Measurements from ENCODE around the gene CPN2.

The CPN2 gene

GRCh38 chr3:194350726-194351071, 429 bp downstream of the CPN2 start:
- Histone ChIP-seq H3K9me2 (replicated peaks; ENCODE audit: low read depth, low read length) (no peaks in the 10 kb centered on the region), H3K4me1 (ENCODE audit: insufficient read depth, low read length, poor library complexity, severe bottlenecking) (no peaks in the 10 kb centered on the region), H3K27me3 (ENCODE audit: insufficient read depth, low read length, poor library complexity, severe bottlenecking) (no peaks in the 10 kb centered on the region), H4K20me1 (ENCODE audit: insufficient read depth, low read length, poor library complexity, severe bottlenecking) (no peaks in the 10 kb centered on the region), H2AFZ (ENCODE audit: low read length) (no peak overlapping the region), H3K9ac (ENCODE audit: low read depth, low read length, poor library complexity, severe bottlenecking) (no peak overlapping the region), H3K4me2 (ENCODE audit: low read depth, low read length, poor library complexity, severe bottlenecking) (no peak overlapping the region), H3K4me3 (ENCODE audit: low read length, poor library complexity, severe bottlenecking) (no peak overlapping the region), H3K9me3 (ENCODE audit: insufficient read depth, low read depth, low read length) (no peaks in the 10 kb centered on the region), H3K36me3 (ENCODE audit: insufficient read depth, low read length) (no peaks in the 10 kb centered on the region), H3K79me2 (ENCODE audit: insufficient read depth, low read length) (no peaks in the 10 kb centered on the region), H3F3A (ENCODE audit: low read depth) (no peaks in the 10 kb centered on the region)
- TF ChIP-seq CTCF (conservative IDR thresholded peaks at IDR 0.05; ENCODE audit: low read length) (no peak), EZH2phosphoT487 (IDR thresholded peaks at IDR 0.05; ENCODE audit: borderline replicate concordance) (no peak)

GRCh38 chr3:194348354-194348753, 2.8 kb downstream of the CPN2 start:
- no peak overlapping the region for H3K4me2 ChIP-seq (ENCODE audit: low read depth, low read length, poor library complexity, severe bottlenecking)
- no peaks in the 10 kb centered on the region for H3K4me1 ChIP-seq (ENCODE audit: insufficient read depth, low read length, poor library complexity, severe bottlenecking)
- no peaks in the 10 kb centered on the region for H3F3A ChIP-seq (ENCODE audit: low read depth)
- H3K36me3 ChIP-seq (ENCODE audit: insufficient read depth, low read length), result no peaks in the 10 kb centered on the region
- H3K27me3 ChIP-seq (ENCODE audit: insufficient read depth, low read length, poor library complexity, severe bottlenecking), result no peaks in the 10 kb centered on the region
- no peaks in the 10 kb centered on the region for H3K9me2 ChIP-seq (replicated peaks; ENCODE audit: low read depth, low read length)
- no peaks in the 10 kb centered on the region for H4K20me1 ChIP-seq (ENCODE audit: insufficient read depth, low read length, poor library complexity, severe bottlenecking)
- no peak overlapping the region for H3K4me3 ChIP-seq (ENCODE audit: low read length, poor library complexity, severe bottlenecking)
- H3K9ac ChIP-seq (ENCODE audit: low read depth, low read length, poor library complexity, severe bottlenecking), result no peak overlapping the region
- no peaks in the 10 kb centered on the region for H3K79me2 ChIP-seq (ENCODE audit: insufficient read depth, low read length)
- TF ChIP-seq EZH2phosphoT487 (IDR thresholded peaks at IDR 0.05; ENCODE audit: borderline replicate concordance) (no peak), CTCF (conservative IDR thresholded peaks at IDR 0.05; ENCODE audit: low read length) (no peak)
- H2AFZ ChIP-seq (ENCODE audit: low read length), result no peak overlapping the region
- H3K9me3 ChIP-seq (ENCODE audit: insufficient read depth, low read depth, low read length), result no peaks in the 10 kb centered on the region

- H3K4me1 ChIP-seq (ENCODE audit: insufficient read depth, low read length, poor library complexity, severe bottlenecking), result no peaks in the 10 kb centered on the region
- H3F3A ChIP-seq (ENCODE audit: low read depth), result no peaks in the 10 kb centered on the region
- no peaks in the 10 kb centered on the region for H3K36me3 ChIP-seq (ENCODE audit: insufficient read depth, low read length)
- TF ChIP-seq CTCF (conservative IDR thresholded peaks at IDR 0.05; ENCODE audit: low read length), result no peak
- TF ChIP-seq EZH2phosphoT487 (IDR thresholded peaks at IDR 0.05; ENCODE audit: borderline replicate concordance), result no peak
- H3K79me2 ChIP-seq (ENCODE audit: insufficient read depth, low read length), result no peaks in the 10 kb centered on the region
- H3K27me3 ChIP-seq (ENCODE audit: insufficient read depth, low read length, poor library complexity, severe bottlenecking), result no peaks in the 10 kb centered on the region
- H3K4me3 ChIP-seq (ENCODE audit: low read length, poor library complexity, severe bottlenecking), result no peak overlapping the region
- H3K9ac ChIP-seq (ENCODE audit: low read depth, low read length, poor library complexity, severe bottlenecking), result no peak overlapping the region
- H3K4me2 ChIP-seq (ENCODE audit: low read depth, low read length, poor library complexity, severe bottlenecking), result no peak overlapping the region
- H4K20me1 ChIP-seq (ENCODE audit: insufficient read depth, low read length, poor library complexity, severe bottlenecking), result no peaks in the 10 kb centered on the region
- no peaks in the 10 kb centered on the region for H3K9me2 ChIP-seq (replicated peaks; ENCODE audit: low read depth, low read length)
- H2AFZ ChIP-seq (ENCODE audit: low read length), result no peak overlapping the region
- H3K9me3 ChIP-seq (ENCODE audit: insufficient read depth, low read depth, low read length), result no peaks in the 10 kb centered on the region
These were observed 4.5 kb downstream of the CPN2 start for GRCh38 chr3:194346621-194347020.
